Measurements from ENCODE around the gene LGSN.
"Not testable (repeated sequence)": the region's sequence is repeated elsewhere in the genome, so short reads cannot be mapped to it uniquely, and the experiment has no call there.

LGSN gene, protein sequence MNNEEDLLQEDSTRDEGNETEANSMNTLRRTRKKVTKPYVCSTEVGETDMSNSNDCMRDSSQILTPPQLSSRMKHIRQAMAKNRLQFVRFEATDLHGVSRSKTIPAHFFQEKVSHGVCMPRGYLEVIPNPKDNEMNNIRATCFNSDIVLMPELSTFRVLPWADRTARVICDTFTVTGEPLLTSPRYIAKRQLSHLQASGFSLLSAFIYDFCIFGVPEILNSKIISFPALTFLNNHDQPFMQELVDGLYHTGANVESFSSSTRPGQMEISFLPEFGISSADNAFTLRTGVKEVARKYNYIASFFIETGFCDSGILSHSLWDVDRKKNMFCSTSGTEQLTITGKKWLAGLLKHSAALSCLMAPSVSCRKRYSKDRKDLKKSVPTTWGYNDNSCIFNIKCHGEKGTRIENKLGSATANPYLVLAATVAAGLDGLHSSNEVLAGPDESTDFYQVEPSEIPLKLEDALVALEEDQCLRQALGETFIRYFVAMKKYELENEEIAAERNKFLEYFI

DNA sequence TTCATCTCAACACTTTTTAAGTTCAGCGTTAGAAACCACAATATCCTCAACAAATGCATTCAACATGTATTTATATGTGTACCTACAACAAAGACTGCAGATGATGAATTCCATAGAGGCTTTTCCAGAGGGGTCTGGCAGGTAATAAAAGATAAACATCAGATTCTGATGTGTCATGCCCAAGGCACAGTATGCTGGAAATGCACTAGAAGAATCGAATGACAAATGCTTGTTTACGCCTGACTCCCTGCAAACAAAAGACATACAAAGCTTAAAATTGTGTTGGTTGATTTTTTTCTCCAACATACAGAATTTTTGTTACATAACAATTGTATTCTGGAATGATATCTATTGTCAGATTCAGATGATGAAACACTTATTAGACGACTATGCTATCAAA is at the start of gene LGSN:
LGSN (minus strand) TSS at position 45 of the 400 bp plus-strand sequence; CDS start at position 5, 40 bp downstream.
- Mint-ChIP-seq H3K36me3 (ENCODE audit: low read depth) (no peaks in the 10 kb centered on the region), H3K9me3 (no peaks in the 10 kb centered on the region), H3K4me1 (ENCODE audit: low read depth) (no peaks in the 10 kb centered on the region), H3K27me3 (no peaks in the 10 kb centered on the region), H3K27ac (no peak within 1 kb of the TSS), H3K4me3 (no peak within 1 kb of the TSS)
- no peak for DNase-seq

DNA sequence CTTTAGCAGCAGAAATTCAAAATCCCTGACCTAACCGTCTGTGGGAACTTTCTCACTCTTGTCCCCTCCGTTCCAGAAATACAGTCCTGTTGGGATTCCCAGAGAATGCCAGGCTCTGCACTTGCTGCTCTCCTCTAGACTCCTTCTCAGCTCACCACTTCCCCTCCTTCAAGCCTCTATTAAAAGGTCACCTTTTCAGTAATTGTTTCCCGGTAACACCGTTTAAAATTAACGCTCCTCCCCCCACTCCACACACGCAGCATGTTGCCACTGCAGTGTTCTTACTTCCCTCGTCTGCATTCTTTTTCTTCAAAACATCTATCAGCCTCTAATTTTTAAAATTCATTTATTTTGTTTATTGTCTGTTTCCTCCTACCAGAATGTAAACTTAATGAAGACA is 48.6 kb upstream of the LGSN start:
- H3K27ac Mint-ChIP-seq = no peak overlapping the region
- H3K27me3 Mint-ChIP-seq = peaks cover 2% of the 10 kb centered on the region
- no peak for DNase-seq
- H3K9me3 Mint-ChIP-seq = peaks cover 9% of the 10 kb centered on the region
- H3K36me3 Mint-ChIP-seq (ENCODE audit: low read depth) = no peaks in the 10 kb centered on the region
- H3K4me1 Mint-ChIP-seq (ENCODE audit: low read depth) = no peaks in the 10 kb centered on the region
- no peak overlapping the region for H3K4me3 Mint-ChIP-seq

DNA sequence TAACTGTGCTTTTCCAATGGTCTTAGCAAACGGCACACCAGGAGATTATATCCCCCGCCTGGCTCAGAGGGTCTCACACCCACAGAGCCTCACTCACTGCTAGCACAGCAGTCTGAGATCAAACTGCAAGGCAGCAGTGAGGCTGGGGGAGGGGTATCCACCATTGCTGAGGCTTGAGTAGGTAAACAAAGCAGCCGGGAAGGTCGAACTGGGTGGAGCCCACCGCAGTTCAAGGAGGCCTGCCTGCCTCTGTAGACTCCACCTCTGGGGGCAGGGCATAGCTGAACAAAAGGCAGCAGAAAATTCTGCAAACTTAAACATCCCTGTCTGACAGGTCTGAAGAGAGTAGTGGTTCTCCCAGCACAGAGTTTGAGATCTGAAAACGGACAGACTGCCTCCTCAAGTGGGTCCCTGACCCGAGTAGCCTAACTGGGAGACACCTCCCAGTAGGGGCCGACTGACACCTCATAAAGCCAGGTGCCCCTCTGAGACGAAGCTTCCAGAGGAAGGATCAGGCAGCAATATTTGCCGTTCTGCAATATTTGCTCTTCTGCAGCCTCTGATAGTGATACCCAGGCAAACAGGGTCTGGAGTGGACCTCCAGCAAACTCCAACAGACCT is 42.8 kb upstream of the LGSN start:
- H3K9me3 Mint-ChIP-seq = peaks cover 11% of the 10 kb centered on the region
- H3K4me3 Mint-ChIP-seq; DNase-seq; H3K27me3 Mint-ChIP-seq; H3K4me1 Mint-ChIP-seq (ENCODE audit: low read depth); H3K36me3 Mint-ChIP-seq (ENCODE audit: low read depth); H3K27ac Mint-ChIP-seq: not testable (repeated sequence)

DNA sequence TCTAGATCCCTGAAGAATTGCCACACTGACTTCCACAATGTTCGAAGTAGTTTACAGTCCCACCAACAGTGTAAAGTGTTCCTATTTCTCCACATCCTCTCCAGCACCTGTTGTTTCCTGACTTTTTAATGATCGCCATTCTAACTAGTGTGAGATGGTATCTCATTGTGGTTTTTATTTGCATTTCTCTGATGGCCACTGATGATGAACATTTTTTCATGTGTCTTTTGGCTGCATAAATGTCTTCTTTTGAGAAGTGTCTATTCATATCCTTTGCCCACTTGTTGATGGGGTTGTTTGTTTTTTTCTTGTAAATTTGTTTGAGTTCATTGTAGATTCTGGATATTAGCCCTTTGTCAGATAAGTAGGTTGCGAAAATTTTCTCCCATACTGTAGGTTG is 37.6 kb upstream of the LGSN start:
- H3K27ac Mint-ChIP-seq; H3K27me3 Mint-ChIP-seq; H3K4me1 Mint-ChIP-seq (ENCODE audit: low read depth): not testable (repeated sequence)

DNA sequence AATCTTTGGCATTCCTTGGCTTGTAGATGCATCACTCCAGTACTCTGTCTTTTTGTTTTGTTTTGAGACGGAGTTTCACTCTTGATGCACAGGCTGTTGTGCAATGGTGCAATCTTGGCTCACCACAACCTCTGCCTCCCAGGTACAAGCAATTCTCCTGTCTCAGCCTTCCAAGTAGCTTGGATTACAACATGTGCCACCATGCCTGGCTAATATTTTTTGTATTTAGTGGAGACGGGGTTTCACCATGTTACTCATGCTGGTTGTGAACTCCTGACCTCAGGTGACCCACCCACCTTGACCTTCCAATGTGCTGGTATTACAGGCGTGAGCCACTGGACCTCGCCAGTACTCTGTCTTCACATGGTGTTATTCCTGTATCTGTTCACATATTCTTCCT is 35.8 kb upstream of the LGSN start:
- H3K27me3 Mint-ChIP-seq = peaks cover 8% of the 10 kb centered on the region
- H3K4me1 Mint-ChIP-seq (ENCODE audit: low read depth) = peaks cover 8% of the 10 kb centered on the region
- DNase-seq = no peak
- H3K9me3 Mint-ChIP-seq = peaks cover 7% of the 10 kb centered on the region
- no peak overlapping the region for H3K27ac Mint-ChIP-seq
- H3K36me3 Mint-ChIP-seq (ENCODE audit: low read depth) = no peaks in the 10 kb centered on the region
- H3K4me3 Mint-ChIP-seq = no peak overlapping the region

More for the DNA sequence above, 37.6 kb upstream of the LGSN start:
- DNase-seq; H3K36me3 Mint-ChIP-seq (ENCODE audit: low read depth); H3K4me3 Mint-ChIP-seq; H3K9me3 Mint-ChIP-seq: not testable (repeated sequence)

DNA sequence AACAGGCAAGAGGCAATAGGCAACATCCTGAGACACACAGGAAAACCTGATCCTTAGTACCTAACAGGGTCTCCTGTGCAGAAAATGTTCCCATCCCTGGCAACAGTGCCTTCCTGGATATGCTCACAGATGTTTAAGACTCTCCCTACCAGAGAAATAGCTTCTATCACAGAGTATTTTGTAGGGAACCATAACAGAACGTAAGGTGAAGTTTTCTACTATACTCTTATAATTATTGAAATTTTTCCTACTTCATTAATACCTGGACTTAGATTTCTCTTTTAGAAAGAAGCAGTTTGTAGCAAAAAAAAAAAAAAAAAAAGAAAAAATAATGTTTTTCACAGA is 33.5 kb upstream of the LGSN start:
- Mint-ChIP-seq H3K27me3 (peaks cover 8% of the 10 kb centered on the region), H3K4me3 (no peak overlapping the region), H3K27ac (no peak overlapping the region), H3K9me3 (peaks cover 5% of the 10 kb centered on the region), H3K36me3 (ENCODE audit: low read depth) (no peaks in the 10 kb centered on the region), H3K4me1 (ENCODE audit: low read depth) (peaks cover 8% of the 10 kb centered on the region)
- no peak for DNase-seq

DNA sequence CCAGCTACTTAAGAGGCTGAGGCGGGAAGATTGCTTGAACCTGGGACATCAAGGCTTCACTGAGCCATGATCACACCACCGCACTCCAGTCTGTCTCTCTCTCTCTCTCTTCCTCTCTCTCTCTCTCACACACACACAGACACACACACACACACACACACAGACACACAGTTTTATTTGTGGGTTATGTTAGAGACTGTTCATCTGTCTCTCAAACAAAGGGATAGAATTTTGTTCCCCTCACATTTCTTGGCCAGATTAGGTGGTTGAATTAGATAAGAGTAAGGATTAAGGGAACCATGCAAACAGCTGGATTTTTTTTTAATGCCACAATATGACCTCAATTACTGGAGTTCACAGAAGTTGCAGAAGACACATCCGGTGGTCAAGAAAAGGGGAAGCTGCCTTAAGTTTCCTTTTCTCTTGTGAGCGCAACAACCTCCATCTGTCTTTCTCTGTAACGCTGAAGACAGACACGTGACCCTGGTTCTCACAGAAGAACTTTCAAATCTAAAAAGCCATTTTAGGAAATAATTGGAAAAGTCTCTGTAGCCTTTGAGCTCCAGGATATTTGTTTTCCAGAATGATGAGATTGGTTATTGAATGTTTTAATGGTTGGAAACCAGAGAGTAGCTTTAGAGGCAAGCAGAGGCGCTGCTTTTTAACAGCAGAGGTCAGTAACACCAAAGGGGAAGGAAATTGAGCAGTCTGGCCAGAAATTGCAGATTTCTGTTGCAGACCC is 32.9 kb upstream of the LGSN start:
- H3K27ac Mint-ChIP-seq = no peak overlapping the region
- no peak overlapping the region for H3K4me3 Mint-ChIP-seq
- DNase-seq = no peak
- H3K4me1 Mint-ChIP-seq (ENCODE audit: low read depth) = peaks cover 8% of the 10 kb centered on the region
- peaks cover 8% of the 10 kb centered on the region for H3K27me3 Mint-ChIP-seq
- H3K36me3 Mint-ChIP-seq (ENCODE audit: low read depth) = no peaks in the 10 kb centered on the region
- H3K9me3 Mint-ChIP-seq = peaks cover 5% of the 10 kb centered on the region

DNA sequence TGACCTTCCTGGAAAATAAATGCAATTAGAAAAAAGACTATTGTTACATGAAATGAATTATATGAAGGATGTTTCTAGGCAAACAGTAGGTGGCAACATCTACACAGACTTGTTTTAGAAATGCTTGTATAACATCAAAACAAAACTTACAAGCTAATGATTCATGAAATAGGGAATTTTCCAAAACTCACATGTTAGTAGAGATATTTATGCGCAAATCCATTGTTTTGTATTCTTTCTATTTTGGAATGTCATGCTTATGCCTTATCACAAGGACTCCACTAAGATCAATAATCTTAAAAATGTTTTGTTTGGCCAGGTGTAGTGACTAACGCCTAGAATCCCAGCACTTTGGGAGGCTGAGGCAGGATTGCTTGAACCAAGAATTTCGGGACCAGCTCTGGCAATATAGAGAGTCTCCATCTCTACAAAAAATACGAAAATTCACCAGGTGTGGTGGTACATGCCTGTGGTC is 32.3 kb upstream of the LGSN start:
- H3K4me1 Mint-ChIP-seq (ENCODE audit: low read depth) = peaks cover 8% of the 10 kb centered on the region
- no peak overlapping the region for H3K4me3 Mint-ChIP-seq
- peaks cover 8% of the 10 kb centered on the region for H3K27me3 Mint-ChIP-seq
- H3K9me3 Mint-ChIP-seq = peaks cover 5% of the 10 kb centered on the region
- H3K27ac Mint-ChIP-seq = no peak overlapping the region
- no peak for DNase-seq
- H3K36me3 Mint-ChIP-seq (ENCODE audit: low read depth) = no peaks in the 10 kb centered on the region

DNA sequence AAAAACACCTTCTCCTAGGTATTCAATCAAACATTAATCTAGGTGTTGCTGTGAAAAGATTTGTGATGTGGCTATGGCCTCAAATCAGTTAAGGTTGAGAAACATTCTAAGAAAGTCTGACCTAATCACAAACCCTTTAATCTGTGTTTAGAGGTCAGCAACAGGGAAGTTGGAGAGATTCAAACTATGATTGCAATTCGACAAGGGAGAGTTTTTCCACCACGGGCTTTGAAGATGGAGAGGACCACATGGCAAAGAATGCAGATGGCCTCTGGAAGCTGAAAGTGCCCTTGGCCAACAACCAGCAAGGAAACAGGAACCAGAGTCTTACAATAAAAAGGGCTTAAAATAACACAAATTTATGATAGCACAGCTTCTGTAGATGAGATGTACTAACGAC is 29.6 kb upstream of the LGSN start:
- peaks cover 8% of the 10 kb centered on the region for H3K4me1 Mint-ChIP-seq (ENCODE audit: low read depth)
- peaks cover 8% of the 10 kb centered on the region for H3K27me3 Mint-ChIP-seq
- DNase-seq = no peak
- H3K27ac Mint-ChIP-seq = no peak overlapping the region
- peaks cover under 1% of the 10 kb centered on the region for H3K9me3 Mint-ChIP-seq
- no peaks in the 10 kb centered on the region for H3K36me3 Mint-ChIP-seq (ENCODE audit: low read depth)
- H3K4me3 Mint-ChIP-seq = no peak overlapping the region

DNA sequence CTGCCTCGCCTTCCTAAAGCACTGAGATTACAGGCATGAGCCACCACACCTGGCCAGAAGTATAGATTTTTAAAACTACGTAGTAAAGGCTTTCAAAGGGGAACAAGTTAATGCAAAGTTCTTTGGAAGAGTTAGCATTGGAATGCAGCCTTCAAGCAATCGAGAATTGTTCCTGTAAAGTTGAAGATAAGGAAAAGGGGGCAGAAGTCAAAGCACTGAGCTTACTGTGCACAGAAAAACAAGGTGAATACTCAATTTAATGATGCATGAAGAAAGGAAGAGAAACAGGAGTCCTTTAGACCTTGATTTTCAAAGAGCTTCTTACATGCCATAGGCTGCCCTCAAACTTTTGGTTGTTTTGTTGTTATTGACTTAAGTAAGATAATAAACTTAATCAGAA is 29.1 kb upstream of the LGSN start:
- Mint-ChIP-seq H3K9me3 (no peaks in the 10 kb centered on the region), H3K4me1 (ENCODE audit: low read depth) (peaks cover 8% of the 10 kb centered on the region), H3K36me3 (ENCODE audit: low read depth) (no peaks in the 10 kb centered on the region), H3K27me3 (peaks cover 8% of the 10 kb centered on the region), H3K27ac (no peak overlapping the region), H3K4me3 (no peak overlapping the region)
- DNase-seq = no peak

DNA sequence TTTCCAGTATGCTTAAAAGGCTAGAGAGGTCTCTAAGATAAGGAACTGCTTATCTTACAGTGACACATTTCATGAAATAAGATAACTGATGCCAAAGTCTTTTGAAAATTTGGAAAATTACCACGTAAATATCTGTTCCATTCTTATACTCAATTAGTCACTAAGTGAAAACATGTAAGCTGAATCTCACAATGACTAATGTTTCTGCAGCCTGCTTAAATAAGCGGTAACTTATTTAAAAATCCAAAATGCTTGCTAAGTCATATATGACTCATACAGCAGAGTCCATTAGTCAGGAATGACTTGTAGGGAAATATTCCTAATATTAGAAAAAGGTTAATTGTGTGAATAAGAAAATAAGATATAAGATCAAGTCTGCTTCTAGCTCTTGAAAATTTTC is 27.8 kb upstream of the LGSN start:
- Mint-ChIP-seq H3K27me3 (peaks cover 7% of the 10 kb centered on the region), H3K9me3 (no peaks in the 10 kb centered on the region), H3K4me3 (no peak overlapping the region), H3K27ac (no peak overlapping the region), H3K4me1 (ENCODE audit: low read depth) (peaks cover 6% of the 10 kb centered on the region), H3K36me3 (ENCODE audit: low read depth) (no peaks in the 10 kb centered on the region)
- no peak for DNase-seq

DNA sequence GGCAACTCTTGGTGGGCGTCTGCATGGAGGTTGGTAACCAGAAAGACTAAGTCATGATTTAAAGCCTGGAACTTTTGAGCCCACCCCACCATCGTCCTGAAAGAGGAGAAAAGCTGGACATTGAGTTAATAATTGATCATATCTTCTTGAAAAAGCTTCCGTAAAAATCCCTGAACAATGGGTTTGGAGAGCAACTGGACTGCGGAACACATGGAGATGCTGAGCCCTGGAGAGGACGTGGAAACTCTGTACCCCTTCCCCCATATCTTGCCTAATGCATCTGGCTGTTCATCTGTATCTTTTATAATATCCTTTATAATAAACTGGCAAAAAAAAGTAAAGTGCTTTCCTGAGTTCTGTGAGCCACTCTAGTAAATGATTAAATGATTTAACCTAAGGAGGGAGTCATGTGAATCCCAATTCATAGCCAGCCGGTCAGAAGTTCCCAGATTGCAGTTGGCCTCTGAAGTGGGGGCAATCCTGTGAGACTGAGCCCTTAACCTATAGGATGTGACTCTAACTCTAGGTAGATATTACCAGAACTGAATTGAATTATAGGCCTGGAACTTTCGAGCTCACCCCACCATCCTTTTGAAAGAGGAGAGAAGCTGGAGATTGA is 26.5 kb upstream of the LGSN start:
- no peaks in the 10 kb centered on the region for H3K27me3 Mint-ChIP-seq
- no peak overlapping the region for H3K27ac Mint-ChIP-seq
- no peak overlapping the region for H3K4me3 Mint-ChIP-seq
- H3K36me3 Mint-ChIP-seq (ENCODE audit: low read depth) = no peaks in the 10 kb centered on the region
- H3K4me1 Mint-ChIP-seq (ENCODE audit: low read depth) = no peaks in the 10 kb centered on the region
- no peaks in the 10 kb centered on the region for H3K9me3 Mint-ChIP-seq
- DNase-seq = no peak

DNA sequence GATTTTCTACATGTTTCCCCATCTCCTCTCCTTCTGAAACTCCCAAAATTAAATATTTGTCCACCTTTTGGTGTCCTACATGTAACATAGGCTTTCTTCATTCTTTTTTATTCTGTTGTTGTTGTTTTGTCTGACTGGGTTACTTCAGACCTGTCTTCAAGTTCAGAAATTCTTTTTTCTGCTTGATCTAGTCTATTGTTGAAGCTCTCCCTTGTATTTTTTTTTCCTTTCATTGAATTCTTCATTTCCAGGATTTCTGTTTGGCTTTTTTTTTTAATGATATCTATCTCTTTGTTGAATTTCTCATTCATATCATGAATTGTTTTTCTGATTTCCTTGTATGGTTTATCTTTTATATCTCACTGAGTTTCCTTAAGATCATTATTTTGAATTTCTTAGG is 20.6 kb upstream of the LGSN start:
- no peaks in the 10 kb centered on the region for H3K4me1 Mint-ChIP-seq (ENCODE audit: low read depth)
- no peak overlapping the region for H3K27ac Mint-ChIP-seq
- no peak overlapping the region for H3K4me3 Mint-ChIP-seq
- no peak for DNase-seq
- peaks cover 12% of the 10 kb centered on the region for H3K9me3 Mint-ChIP-seq
- no peaks in the 10 kb centered on the region for H3K36me3 Mint-ChIP-seq (ENCODE audit: low read depth)
- no peaks in the 10 kb centered on the region for H3K27me3 Mint-ChIP-seq

DNA sequence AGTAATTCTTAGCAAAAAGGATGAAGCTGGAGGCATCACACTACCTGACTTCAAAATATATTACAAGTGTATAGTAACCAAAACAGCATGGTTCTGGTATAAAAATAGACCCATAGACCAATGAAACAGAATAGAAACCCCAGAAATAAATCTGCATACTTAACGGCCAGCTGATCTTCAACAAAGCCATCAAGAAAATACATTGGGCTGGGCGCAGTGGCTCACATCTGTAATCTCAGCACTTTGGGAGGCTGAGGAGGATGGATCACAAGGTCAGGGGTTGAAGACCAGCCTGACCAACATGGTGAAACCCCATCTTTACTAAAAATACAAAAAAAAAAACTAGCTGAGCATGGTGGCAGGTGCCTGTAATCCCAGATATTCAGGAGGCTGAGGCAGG is 14.9 kb upstream of the LGSN start:
- not testable (repeated sequence) for H3K27ac Mint-ChIP-seq; H3K9me3 Mint-ChIP-seq; H3K36me3 Mint-ChIP-seq (ENCODE audit: low read depth); H3K4me1 Mint-ChIP-seq (ENCODE audit: low read depth); H3K27me3 Mint-ChIP-seq; H3K4me3 Mint-ChIP-seq; DNase-seq

Measured in activated T-cell treated with anti-CD3 and anti-CD28 coated beads, Interleukin-2, amount 50 U/mL, for 24 hours (primary cell).